Measurements from ENCODE around the gene CUL5. TPM values are rescaled to one million over a fixed set of nuclear protein-coding genes. Genes with fewer than 3 reads are reported as not detected.

CUL5 gene
- total RNA-seq, 1 experiment from 2014 or later = 37.7 TPM

- Mint-ChIP-seq H3K4me3 (no peak overlapping the region), H3K27me3 (ENCODE audit: low read depth) (no peaks in the 10 kb centered on the region), H3K4me1 (peaks cover 5 to 14% of the 10 kb centered on the region in 2 experiments; a peak in 3 of 4 replicates), H3K9me3 (no peaks in the 10 kb centered on the region; a peak in 1 of 5 replicates), H3K27ac (peak overlapping the region in 1 of 3 experiments; percentile 23; a peak in 1 of 7 replicates), H3K36me3 (ENCODE audit: insufficient read depth in 1 of 3, low read depth in 3 of 3) (no peaks in the 10 kb centered on the region; a peak in 1 of 7 replicates)
- Histone ChIP-seq H2AFZ (ENCODE audit: low read length) (no peak overlapping the region), H3K9me3 (ENCODE audit: control insufficient read depth, low read depth, low read length) (no peaks in the 10 kb centered on the region), H2BK15ac (ENCODE audit: low read depth, low read length) (no peak overlapping the region), H3K27me3 (ENCODE audit: insufficient read depth, low read length) (no peaks in the 10 kb centered on the region), H3K23ac (ENCODE audit: insufficient read length, low read depth, low read length) (no peak overlapping the region), H3K14ac (ENCODE audit: insufficient read depth, low read length) (no peak overlapping the region), H2BK120ac (ENCODE audit: low read depth, low read length, poor library complexity, severe bottlenecking) (no peak overlapping the region), H3K79me2 (ENCODE audit: insufficient read depth, low read length) (no peaks in the 10 kb centered on the region), H4K8ac (replicated peaks; ENCODE audit: insufficient read length, low read depth, low read length) (no peak overlapping the region), H2BK5ac (ENCODE audit: insufficient read length, low read length) (no peak overlapping the region), H4K5ac (ENCODE audit: insufficient read length, low read depth, low read length) (no peak overlapping the region), H3T11ph (ENCODE audit: low read length) (no peak overlapping the region), H4K20me1 (ENCODE audit: control insufficient read depth, insufficient read depth, insufficient read length) (no peaks in the 10 kb centered on the region), H2BK20ac (ENCODE audit: low read depth, low read length, poor library complexity, severe bottlenecking) (no peak overlapping the region), H3K4me2 (ENCODE audit: insufficient read depth, insufficient read length, low read length) (no peak overlapping the region), H3K79me1 (ENCODE audit: insufficient read depth, low read depth, low read length, poor library complexity, severe bottlenecking) (no peaks in the 10 kb centered on the region), H3K18ac (ENCODE audit: insufficient read length, low read depth, low read length) (no peak overlapping the region), H3K4ac (ENCODE audit: low read depth, low read length) (no peak overlapping the region), H3K27ac (ENCODE audit: insufficient read length, low read depth, low read length) (no peak overlapping the region), H3K56ac (ENCODE audit: insufficient read length, low read depth, low read length) (no peak overlapping the region), H4K91ac (ENCODE audit: insufficient read length, low read depth, low read length) (no peak overlapping the region), H3K23me2 (ENCODE audit: insufficient read length, low read depth, low read length, poor library complexity, severe bottlenecking) (no peaks in the 10 kb centered on the region), H3K4me1 (ENCODE audit: insufficient read depth, low read length) (no peaks in the 10 kb centered on the region), H3K9ac (ENCODE audit: extremely low read depth, insufficient read length, low read length) (no peak overlapping the region), H2AK5ac (ENCODE audit: insufficient read length, low read length) (no peak overlapping the region), H2BK12ac (ENCODE audit: insufficient read length, low read depth, low read length) (no peak overlapping the region)
- DNase-seq = no peak
- no peak for TF ChIP-seq CTCF (conservative IDR thresholded peaks at IDR 0.05)
- no CpG with 5 or more reads among the region's 5 CpGs for WGBS (ENCODE audit: extremely low coverage, insufficient read length, low lambda C conversion rate)
Observed at GRCh38 chr11:107970049-107970448, 38.6 kb upstream of the CUL5 start.
